DND-41 (cell line): ENCODE measurements around the gene VPS13A.

Source experiments
- CTCF ChIP-seq: IDR thresholded peaks from 2 replicates; pipeline ENCODE4 v1.5.1; 2012; ENCODE audit warnings: borderline replicate concordance, low read length, moderate library complexity, mild to moderate bottlenecking; ENCODE audit not compliant: poor library complexity, severe bottlenecking; ENCODE audit errors: extremely low read depth
- EZH2 ChIP-seq: IDR thresholded peaks from 3 replicates; pipeline ENCODE4 v1.6.1; 2012; ENCODE audit warnings: borderline replicate concordance, low read depth, mild to moderate bottlenecking, moderate library complexity, low read length, inconsistent platforms; ENCODE audit not compliant: severe bottlenecking

- no peak for TF ChIP-seq CTCF
- TF ChIP-seq EZH2 = no peak
These were observed 16.1 kb upstream of the VPS13A start for GRCh38 chr9:77161191-77161590.
